Measurements from ENCODE around the gene CYTH1. TPM values are rescaled to one million over a fixed set of nuclear protein-coding genes. Genes with fewer than 3 reads are reported as not detected.

The CYTH1 gene
- total RNA-seq: 10 to 100 TPM; 88.9 to 89.6 TPM

GRCh38 chr17:78781893-78782304 is at the start of gene CYTH1:
Gene CYTH1, minus strand, starts transcription at chr17:78782273. Its CDS starts 50 bp downstream, at chr17:78782223.
- Mint-ChIP-seq H3K27me3 (no peaks in the 10 kb centered on the region), H3K27ac (peak within 1 kb of the TSS; percentile 95), H3K4me1 (peaks cover 55% of the 10 kb centered on the region), H3K4me3 (peak within 1 kb of the TSS; percentile 84), H3K36me3 (peaks cover 16% of the 10 kb centered on the region), H3K9me3 (no peaks in the 10 kb centered on the region)
- DNase-seq: no peak

GRCh38 chr17:78829477-78829876 is 47.4 kb upstream of the CYTH1 start:
- H3K4me3 Mint-ChIP-seq: no peak overlapping the region
- no peaks in the 10 kb centered on the region for H3K9me3 Mint-ChIP-seq
- H3K27ac Mint-ChIP-seq: no peak overlapping the region
- no peak for DNase-seq
- H3K36me3 Mint-ChIP-seq: peaks cover 51% of the 10 kb centered on the region
- H3K27me3 Mint-ChIP-seq: no peaks in the 10 kb centered on the region
- peaks cover 7% of the 10 kb centered on the region for H3K4me1 Mint-ChIP-seq

GRCh38 chr17:78828470-78829185 is 46.6 kb upstream of the CYTH1 start:
- Mint-ChIP-seq H3K27ac (no peak overlapping the region), H3K9me3 (no peaks in the 10 kb centered on the region), H3K4me1 (peaks cover 7% of the 10 kb centered on the region), H3K27me3 (no peaks in the 10 kb centered on the region), H3K4me3 (no peak overlapping the region), H3K36me3 (peaks cover 52% of the 10 kb centered on the region)
- DNase-seq: no peak

GRCh38 chr17:78826836-78827509 is 44.9 kb upstream of the CYTH1 start:
- Mint-ChIP-seq H3K4me3 (no peak overlapping the region), H3K36me3 (peaks cover 51% of the 10 kb centered on the region), H3K27me3 (no peaks in the 10 kb centered on the region), H3K4me1 (peaks cover 13% of the 10 kb centered on the region), H3K27ac (no peak overlapping the region), H3K9me3 (no peaks in the 10 kb centered on the region)
- no peak for DNase-seq

- no peak overlapping the region for H3K27ac Mint-ChIP-seq
- no peak for DNase-seq
- peaks cover 13% of the 10 kb centered on the region for H3K4me1 Mint-ChIP-seq
- peaks cover 54% of the 10 kb centered on the region for H3K36me3 Mint-ChIP-seq
- H3K4me3 Mint-ChIP-seq: no peak overlapping the region
- H3K9me3 Mint-ChIP-seq: no peaks in the 10 kb centered on the region
- H3K27me3 Mint-ChIP-seq: no peaks in the 10 kb centered on the region
Measured at GRCh38 chr17:78826421-78826820, 44.3 kb upstream of the CYTH1 start.

GRCh38 chr17:78825696-78826095 is 43.6 kb upstream of the CYTH1 start:
- Mint-ChIP-seq H3K27me3 (no peaks in the 10 kb centered on the region), H3K4me1 (peaks cover 18% of the 10 kb centered on the region), H3K27ac (peak overlapping the region; percentile 65), H3K36me3 (peaks cover 60% of the 10 kb centered on the region), H3K9me3 (no peaks in the 10 kb centered on the region), H3K4me3 (no peak overlapping the region)
- no peak for DNase-seq

- Mint-ChIP-seq H3K36me3 (peaks cover 62% of the 10 kb centered on the region), H3K27me3 (no peaks in the 10 kb centered on the region), H3K4me1 (peaks cover 32% of the 10 kb centered on the region), H3K9me3 (no peaks in the 10 kb centered on the region), H3K4me3 (no peak overlapping the region), H3K27ac (no peak overlapping the region)
- DNase-seq: no peak
Measured at GRCh38 chr17:78824240-78824639, 42.2 kb upstream of the CYTH1 start.

GRCh38 chr17:78823282-78824046 is 41.4 kb upstream of the CYTH1 start:
- no peak overlapping the region for H3K4me3 Mint-ChIP-seq
- H3K9me3 Mint-ChIP-seq: no peaks in the 10 kb centered on the region
- no peak for DNase-seq
- H3K36me3 Mint-ChIP-seq: peaks cover 65% of the 10 kb centered on the region
- no peaks in the 10 kb centered on the region for H3K27me3 Mint-ChIP-seq
- H3K27ac Mint-ChIP-seq: no peak overlapping the region
- peaks cover 39% of the 10 kb centered on the region for H3K4me1 Mint-ChIP-seq

- H3K27me3 Mint-ChIP-seq: no peaks in the 10 kb centered on the region
- H3K9me3 Mint-ChIP-seq: no peaks in the 10 kb centered on the region
- peaks cover 44% of the 10 kb centered on the region for H3K4me1 Mint-ChIP-seq
- peak overlapping the region; percentile 22 for H3K27ac Mint-ChIP-seq
- no peak overlapping the region for H3K4me3 Mint-ChIP-seq
- H3K36me3 Mint-ChIP-seq: peaks cover 62% of the 10 kb centered on the region
- DNase-seq: no peak
Measured at GRCh38 chr17:78822552-78822951, 40.5 kb upstream of the CYTH1 start.

GRCh38 chr17:78821961-78822360 is 39.9 kb upstream of the CYTH1 start:
- H3K27ac Mint-ChIP-seq: peak overlapping the region; percentile 56
- H3K4me3 Mint-ChIP-seq: no peak overlapping the region
- H3K27me3 Mint-ChIP-seq: no peaks in the 10 kb centered on the region
- H3K9me3 Mint-ChIP-seq: no peaks in the 10 kb centered on the region
- H3K4me1 Mint-ChIP-seq: peaks cover 50% of the 10 kb centered on the region
- H3K36me3 Mint-ChIP-seq: peaks cover 65% of the 10 kb centered on the region
- DNase-seq: no peak

- no peaks in the 10 kb centered on the region for H3K27me3 Mint-ChIP-seq
- no peaks in the 10 kb centered on the region for H3K9me3 Mint-ChIP-seq
- no peak for DNase-seq
- H3K4me3 Mint-ChIP-seq: no peak overlapping the region
- peaks cover 63% of the 10 kb centered on the region for H3K36me3 Mint-ChIP-seq
- H3K4me1 Mint-ChIP-seq: peaks cover 54% of the 10 kb centered on the region
- H3K27ac Mint-ChIP-seq: no peak overlapping the region
Measured at GRCh38 chr17:78820841-78821240, 38.8 kb upstream of the CYTH1 start.

- Mint-ChIP-seq H3K9me3 (no peaks in the 10 kb centered on the region), H3K27ac (peak overlapping the region; percentile 77), H3K36me3 (peaks cover 59% of the 10 kb centered on the region), H3K4me3 (no peak overlapping the region), H3K4me1 (peaks cover 50% of the 10 kb centered on the region), H3K27me3 (no peaks in the 10 kb centered on the region)
- no peak for DNase-seq
Measured at GRCh38 chr17:78819806-78820792, 38.0 kb upstream of the CYTH1 start.

- H3K27ac Mint-ChIP-seq: peak overlapping the region; percentile 77
- no peak overlapping the region for H3K4me3 Mint-ChIP-seq
- no peaks in the 10 kb centered on the region for H3K27me3 Mint-ChIP-seq
- peaks cover 59% of the 10 kb centered on the region for H3K36me3 Mint-ChIP-seq
- peaks cover 47% of the 10 kb centered on the region for H3K4me1 Mint-ChIP-seq
- DNase-seq: no peak
- H3K9me3 Mint-ChIP-seq: no peaks in the 10 kb centered on the region
Measured at GRCh38 chr17:78819402-78819801, 37.3 kb upstream of the CYTH1 start.

GRCh38 chr17:78818932-78819331 is 36.9 kb upstream of the CYTH1 start:
- peak overlapping the region; percentile 77 for H3K27ac Mint-ChIP-seq
- H3K36me3 Mint-ChIP-seq: peaks cover 56% of the 10 kb centered on the region
- H3K4me3 Mint-ChIP-seq: peak overlapping the region; percentile 26
- H3K27me3 Mint-ChIP-seq: no peaks in the 10 kb centered on the region
- H3K4me1 Mint-ChIP-seq: peaks cover 47% of the 10 kb centered on the region
- DNase-seq: no peak
- no peaks in the 10 kb centered on the region for H3K9me3 Mint-ChIP-seq
